ENCODE measurements around the gene PTPRN2. TPM values are rescaled to one million over a fixed set of nuclear protein-coding genes. Genes with fewer than 3 reads are reported as not detected.

The PTPRN2 gene
- total RNA-seq, 2 donors from 2014 or later, result 26.1 to 55.5 TPM

DNA sequence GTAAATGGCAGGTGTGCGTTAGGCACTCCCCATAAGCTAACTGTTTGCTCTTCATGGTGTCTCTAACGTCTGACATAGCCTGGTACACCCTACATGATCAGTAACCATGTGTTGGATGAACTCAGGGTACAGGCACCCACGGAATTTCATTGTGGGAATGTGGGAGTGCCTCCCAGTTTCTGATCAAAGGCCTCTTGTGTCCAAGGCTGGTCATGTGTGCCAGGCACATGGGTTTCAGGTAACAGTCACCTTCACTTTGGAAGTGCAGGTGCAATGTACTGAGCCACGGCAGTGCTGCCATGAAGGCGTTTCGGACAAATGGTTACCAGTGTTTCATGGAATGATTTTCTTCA lies 952.5 kb downstream of the PTPRN2 start:
- Histone ChIP-seq H3K27ac (no peak overlapping the region), H3K4me3 (no peak overlapping the region), H3K27me3 (replicated peaks; ENCODE audit: insufficient read depth) (no peaks in the 10 kb centered on the region), H3K9me3 (no peaks in the 10 kb centered on the region), H3K4me1 (replicated peaks) (no peaks in the 10 kb centered on the region), H3K36me3 (no peaks in the 10 kb centered on the region)
- intact Hi-C loops (cut with DNase I), result no loop called here
- TF ChIP-seq POLR2AphosphoS5 (IDR thresholded peaks at IDR 0.05), result no peak
- TF ChIP-seq, protein P1, sequence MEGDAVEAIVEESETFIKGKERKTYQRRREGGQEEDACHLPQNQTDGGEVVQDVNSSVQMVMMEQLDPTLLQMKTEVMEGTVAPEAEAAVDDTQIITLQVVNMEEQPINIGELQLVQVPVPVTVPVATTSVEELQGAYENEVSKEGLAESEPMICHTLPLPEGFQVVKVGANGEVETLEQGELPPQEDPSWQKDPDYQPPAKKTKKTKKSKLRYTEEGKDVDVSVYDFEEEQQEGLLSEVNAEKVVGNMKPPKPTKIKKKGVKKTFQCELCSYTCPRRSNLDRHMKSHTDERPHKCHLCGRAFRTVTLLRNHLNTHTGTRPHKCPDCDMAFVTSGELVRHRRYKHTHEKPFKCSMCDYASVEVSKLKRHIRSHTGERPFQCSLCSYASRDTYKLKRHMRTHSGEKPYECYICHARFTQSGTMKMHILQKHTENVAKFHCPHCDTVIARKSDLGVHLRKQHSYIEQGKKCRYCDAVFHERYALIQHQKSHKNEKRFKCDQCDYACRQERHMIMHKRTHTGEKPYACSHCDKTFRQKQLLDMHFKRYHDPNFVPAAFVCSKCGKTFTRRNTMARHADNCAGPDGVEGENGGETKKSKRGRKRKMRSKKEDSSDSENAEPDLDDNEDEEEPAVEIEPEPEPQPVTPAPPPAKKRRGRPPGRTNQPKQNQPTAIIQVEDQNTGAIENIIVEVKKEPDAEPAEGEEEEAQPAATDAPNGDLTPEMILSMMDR (IDR thresholded peaks at IDR 0.05), result no peak
- no peak for TF ChIP-seq POLR2A (IDR thresholded peaks at IDR 0.05)
- WGBS, result 77% methylated on average over 6 of the region's 6 CpGs
- DNase-seq (ENCODE audit: low spot score), result no peak

DNA sequence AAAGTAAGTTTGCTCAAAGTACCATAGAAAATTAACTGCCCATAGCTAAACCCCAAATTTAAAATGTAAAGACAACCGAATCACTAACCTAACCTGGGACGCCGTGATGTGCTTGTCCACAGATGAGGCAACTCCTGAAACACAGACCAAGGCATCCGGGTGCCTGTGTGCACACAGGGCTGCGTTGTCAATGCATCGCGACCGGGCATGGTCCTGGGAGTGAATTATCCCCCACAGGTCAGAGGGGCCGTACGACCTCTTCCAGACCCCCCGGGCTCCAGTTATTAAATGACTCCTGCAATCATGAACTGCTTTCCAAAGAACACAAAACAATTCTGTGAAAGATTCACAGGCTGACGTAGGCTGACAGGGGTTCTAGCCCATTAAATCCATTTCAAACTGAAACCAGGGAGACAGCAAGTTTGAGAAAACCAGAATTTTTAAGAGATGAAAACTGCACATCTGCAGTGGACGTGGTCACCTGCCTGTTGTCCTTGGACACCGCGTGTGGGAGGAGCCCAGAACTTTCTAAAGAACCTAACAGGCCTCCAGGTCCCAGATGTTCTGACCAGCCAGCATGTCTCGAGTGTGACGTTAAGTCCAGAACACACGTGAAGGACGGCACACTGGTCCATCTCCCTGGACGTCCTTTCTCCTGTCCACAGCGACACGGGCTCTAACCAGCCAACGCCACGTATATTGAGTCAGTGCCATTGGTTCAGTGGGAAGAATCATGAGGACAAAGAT lies 953.0 kb downstream of the PTPRN2 start:
- Histone ChIP-seq H3K27me3 (replicated peaks; ENCODE audit: insufficient read depth) (no peaks in the 10 kb centered on the region), H3K9me3 (no peaks in the 10 kb centered on the region), H3K4me1 (replicated peaks) (no peaks in the 10 kb centered on the region), H3K36me3 (no peaks in the 10 kb centered on the region), H3K4me3 (no peak overlapping the region), H3K27ac (no peak overlapping the region)
- intact Hi-C loops (cut with DNase I), result no loop called here
- TF ChIP-seq, protein P1 (IDR thresholded peaks at IDR 0.05), result no peak
- no peak for TF ChIP-seq POLR2A (IDR thresholded peaks at IDR 0.05)
- no peak for TF ChIP-seq POLR2AphosphoS5 (IDR thresholded peaks at IDR 0.05)
- no peak for DNase-seq (ENCODE audit: low spot score)
- WGBS, result 86% methylated on average over 24 of the region's 24 CpGs

DNA sequence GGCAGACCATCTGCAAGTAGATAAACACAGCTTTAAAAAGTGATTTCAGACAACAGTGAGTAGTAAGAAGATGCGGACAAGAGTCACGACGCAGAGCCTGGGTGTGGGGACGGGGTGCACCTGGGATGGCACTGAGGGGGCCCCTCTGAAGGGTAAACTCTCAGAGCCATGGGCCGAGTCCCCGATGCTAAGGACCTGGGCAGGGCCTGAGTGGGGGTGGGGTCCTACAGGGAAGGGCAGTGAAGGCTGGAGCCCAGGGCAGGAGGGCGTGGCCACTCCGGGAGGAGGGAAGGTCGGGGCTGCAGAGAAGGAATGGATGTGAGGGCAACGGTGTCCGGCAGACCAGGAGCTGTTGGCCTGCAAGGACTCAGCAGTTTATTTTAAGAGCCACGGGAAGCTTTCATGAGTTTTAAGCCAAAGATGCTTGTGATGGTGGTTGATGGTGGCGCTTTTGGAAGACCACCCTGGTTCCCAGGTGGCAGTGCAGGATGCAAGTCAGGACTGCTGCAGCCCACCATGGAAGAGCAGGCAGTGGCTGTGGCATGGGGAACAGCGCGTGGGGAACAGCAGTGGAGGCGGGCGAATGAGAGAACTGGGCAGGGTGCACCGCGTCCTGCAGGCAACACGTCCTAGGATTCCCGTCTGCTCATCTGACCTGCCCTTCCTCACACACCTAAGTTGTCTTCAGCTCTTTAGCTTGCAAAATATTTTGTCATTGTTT lies 954.0 kb downstream of the PTPRN2 start:
- WGBS, result 72% methylated on average over 21 of the region's 21 CpGs
- intact Hi-C loops (cut with DNase I), result no loop called here
- H3K27ac ChIP-seq, result no peak overlapping the region
- H3K4me1 ChIP-seq (replicated peaks), result no peaks in the 10 kb centered on the region
- H3K9me3 ChIP-seq, result no peaks in the 10 kb centered on the region
- peaks cover 3% of the 10 kb centered on the region for H3K27me3 ChIP-seq (replicated peaks; ENCODE audit: insufficient read depth)
- no peak overlapping the region for H3K4me3 ChIP-seq
- DNase-seq (ENCODE audit: low spot score), result no peak
- no peaks in the 10 kb centered on the region for H3K36me3 ChIP-seq
- no peak for TF ChIP-seq POLR2AphosphoS5 (IDR thresholded peaks at IDR 0.05)
- TF ChIP-seq, protein P1 (IDR thresholded peaks at IDR 0.05), result no peak
- no peak for TF ChIP-seq POLR2A (IDR thresholded peaks at IDR 0.05)

DNA sequence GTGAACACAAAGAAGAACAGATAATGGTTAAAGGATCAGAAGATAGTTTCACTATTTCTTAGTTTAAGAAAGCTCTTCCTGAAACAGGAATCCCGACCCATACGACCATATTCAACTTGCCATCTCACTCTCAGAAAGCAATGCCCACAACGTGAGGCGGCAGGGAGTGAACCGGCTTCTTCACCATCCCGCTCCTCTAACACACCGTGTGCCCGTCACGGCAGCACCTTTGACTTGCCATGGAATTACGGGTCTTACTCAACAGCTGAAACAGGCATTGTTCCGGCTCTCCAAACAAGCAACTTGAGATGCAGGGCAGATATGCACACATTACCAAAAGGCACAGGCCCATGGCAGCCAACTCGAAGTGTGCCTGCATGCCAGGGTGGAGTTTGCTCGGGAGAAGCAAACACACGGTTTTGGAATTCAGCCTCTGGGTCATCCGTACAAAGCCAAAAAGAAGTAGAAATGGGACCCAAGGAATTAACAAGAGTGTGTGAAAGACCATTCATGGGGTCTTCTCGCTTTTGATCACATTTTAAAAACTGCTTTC lies 957.2 kb downstream of the PTPRN2 start:
- no peak overlapping the region for H3K27ac ChIP-seq
- no peak overlapping the region for H3K4me3 ChIP-seq
- no peaks in the 10 kb centered on the region for H3K36me3 ChIP-seq
- TF ChIP-seq, protein P1 (IDR thresholded peaks at IDR 0.05), result no peak
- TF ChIP-seq POLR2AphosphoS5 (IDR thresholded peaks at IDR 0.05) (peak; percentile 47), POLR2A (IDR thresholded peaks at IDR 0.05) (no peak)
- H3K4me1 ChIP-seq (replicated peaks), result no peaks in the 10 kb centered on the region
- WGBS, result 33% methylated on average over 16 of the region's 16 CpGs
- intact Hi-C loops (cut with DNase I), result no loop called here
- H3K27me3 ChIP-seq (replicated peaks; ENCODE audit: insufficient read depth), result peaks cover 3% of the 10 kb centered on the region
- H3K9me3 ChIP-seq, result no peaks in the 10 kb centered on the region
- peak; percentile 56 for DNase-seq (ENCODE audit: low spot score)
